ENCODE data around the gene KCNK3. TPM values are rescaled to one million over a fixed set of nuclear protein-coding genes. Genes with fewer than 3 reads are reported as not detected.

KCNK3 gene
- total RNA-seq, 1 donor from 2014 or later = 1.9 TPM

GRCh38 chr2:26650713-26651469, 41.6 kb upstream of the KCNK3 start:
- H3K4me2 ChIP-seq (ENCODE audit: low read length) = no peak overlapping the region
- no peak overlapping the region for H2AFZ ChIP-seq (ENCODE audit: low read depth, low read length)
- Mint-ChIP-seq H3K27ac (ENCODE audit: unreplicated experiment) (no peak overlapping the region), H3K27me3 (ENCODE audit: low read depth, unreplicated experiment) (peaks cover 46% of the 10 kb centered on the region), H3K36me3 (ENCODE audit: low read depth, unreplicated experiment) (peaks cover 2% of the 10 kb centered on the region), H3K9me3 (ENCODE audit: unreplicated experiment) (peaks cover 14% of the 10 kb centered on the region), H3K4me3 (ENCODE audit: unreplicated experiment) (no peak overlapping the region), H3K4me1 (ENCODE audit: low read depth, unreplicated experiment) (peaks cover 11% of the 10 kb centered on the region)
- no peak for DNase-seq (ENCODE audit: low read depth)
- no peaks in the 10 kb centered on the region for H3K79me2 ChIP-seq (ENCODE audit: insufficient read depth, low read length)
- H3K4me1 ChIP-seq (ENCODE audit: insufficient read depth, low read length) = no peaks in the 10 kb centered on the region
- H4K20me1 ChIP-seq (ENCODE audit: insufficient read depth, low read length) = no peaks in the 10 kb centered on the region
- peaks cover 33% of the 10 kb centered on the region for H3K27me3 ChIP-seq (ENCODE audit: insufficient read depth, low read length)
- no peaks in the 10 kb centered on the region for H3K36me3 ChIP-seq (ENCODE audit: insufficient read depth, low read length)
- H3K4me3 ChIP-seq (ENCODE audit: insufficient read depth, low read depth, low read length) = no peak overlapping the region
- H3K9ac ChIP-seq (ENCODE audit: low read length) = no peak overlapping the region
- H3K9me3 ChIP-seq (ENCODE audit: insufficient read depth, low read depth, low read length) = no peaks in the 10 kb centered on the region
- FAIRE-seq = no peak
- TF ChIP-seq EZH2 (IDR thresholded peaks at IDR 0.05; ENCODE audit: insufficient read depth, low read length) (no peak), CTCF (IDR thresholded peaks at IDR 0.05; ENCODE audit: insufficient read depth, low read depth, low read length) (no peak)
- H3K27ac ChIP-seq (ENCODE audit: low read depth, low read length) = no peak overlapping the region

- H3K27ac Mint-ChIP-seq (ENCODE audit: unreplicated experiment) = no peak overlapping the region
- peaks cover 2% of the 10 kb centered on the region for H3K36me3 Mint-ChIP-seq (ENCODE audit: low read depth, unreplicated experiment)
- Histone ChIP-seq H2AFZ (ENCODE audit: low read depth, low read length) (no peak overlapping the region), H3K27ac (ENCODE audit: low read depth, low read length) (no peak overlapping the region), H3K4me1 (ENCODE audit: insufficient read depth, low read length) (no peaks in the 10 kb centered on the region), H3K9me3 (ENCODE audit: insufficient read depth, low read depth, low read length) (no peaks in the 10 kb centered on the region), H3K4me2 (ENCODE audit: low read length) (no peak overlapping the region), H4K20me1 (ENCODE audit: insufficient read depth, low read length) (no peaks in the 10 kb centered on the region), H3K4me3 (ENCODE audit: insufficient read depth, low read depth, low read length) (no peak overlapping the region), H3K9ac (ENCODE audit: low read length) (no peak overlapping the region), H3K79me2 (ENCODE audit: insufficient read depth, low read length) (no peaks in the 10 kb centered on the region), H3K36me3 (ENCODE audit: insufficient read depth, low read length) (no peaks in the 10 kb centered on the region), H3K27me3 (ENCODE audit: insufficient read depth, low read length) (peaks cover 29% of the 10 kb centered on the region)
- peaks cover 14% of the 10 kb centered on the region for H3K9me3 Mint-ChIP-seq (ENCODE audit: unreplicated experiment)
- TF ChIP-seq CTCF (IDR thresholded peaks at IDR 0.05; ENCODE audit: insufficient read depth, low read depth, low read length) (no peak), EZH2 (IDR thresholded peaks at IDR 0.05; ENCODE audit: insufficient read depth, low read length) (no peak)
- no peak for FAIRE-seq
- peaks cover 11% of the 10 kb centered on the region for H3K4me1 Mint-ChIP-seq (ENCODE audit: low read depth, unreplicated experiment)
- peaks cover 44% of the 10 kb centered on the region for H3K27me3 Mint-ChIP-seq (ENCODE audit: low read depth, unreplicated experiment)
- no peak overlapping the region for H3K4me3 Mint-ChIP-seq (ENCODE audit: unreplicated experiment)
- no peak for DNase-seq (ENCODE audit: low read depth)
Measured at GRCh38 chr2:26651470-26651771, 41.1 kb upstream of the KCNK3 start.

GRCh38 chr2:26651799-26652198, 40.7 kb upstream of the KCNK3 start:
- H3K27ac Mint-ChIP-seq (ENCODE audit: unreplicated experiment) = no peak overlapping the region

More at GRCh38 chr2:26651799-26652198, 40.7 kb upstream of the KCNK3 start:
- peaks cover 41% of the 10 kb centered on the region for H3K27me3 Mint-ChIP-seq (ENCODE audit: low read depth, unreplicated experiment)
- Histone ChIP-seq H3K4me3 (ENCODE audit: insufficient read depth, low read depth, low read length) (no peak overlapping the region), H2AFZ (ENCODE audit: low read depth, low read length) (no peak overlapping the region), H3K27me3 (ENCODE audit: insufficient read depth, low read length) (peaks cover 28% of the 10 kb centered on the region), H4K20me1 (ENCODE audit: insufficient read depth, low read length) (no peaks in the 10 kb centered on the region), H3K9ac (ENCODE audit: low read length) (no peak overlapping the region), H3K4me1 (ENCODE audit: insufficient read depth, low read length) (no peaks in the 10 kb centered on the region), H3K36me3 (ENCODE audit: insufficient read depth, low read length) (no peaks in the 10 kb centered on the region), H3K4me2 (ENCODE audit: low read length) (no peak overlapping the region), H3K9me3 (ENCODE audit: insufficient read depth, low read depth, low read length) (no peaks in the 10 kb centered on the region), H3K27ac (ENCODE audit: low read depth, low read length) (no peak overlapping the region), H3K79me2 (ENCODE audit: insufficient read depth, low read length) (no peaks in the 10 kb centered on the region)
- no peak overlapping the region for H3K4me3 Mint-ChIP-seq (ENCODE audit: unreplicated experiment)
- peaks cover 2% of the 10 kb centered on the region for H3K36me3 Mint-ChIP-seq (ENCODE audit: low read depth, unreplicated experiment)
- no peak for FAIRE-seq
- TF ChIP-seq CTCF (IDR thresholded peaks at IDR 0.05; ENCODE audit: insufficient read depth, low read depth, low read length) (no peak), EZH2 (IDR thresholded peaks at IDR 0.05; ENCODE audit: insufficient read depth, low read length) (no peak)
- H3K4me1 Mint-ChIP-seq (ENCODE audit: low read depth, unreplicated experiment) = peaks cover 11% of the 10 kb centered on the region
- H3K9me3 Mint-ChIP-seq (ENCODE audit: unreplicated experiment) = peaks cover 14% of the 10 kb centered on the region
- no peak for DNase-seq (ENCODE audit: low read depth)

All from astrocyte (in vitro differentiated cells and primary cell).